Measurements from ENCODE around the gene KIAA0825. TPM values are rescaled to one million over a fixed set of nuclear protein-coding genes. Genes with fewer than 3 reads are reported as not detected.

The KIAA0825 gene
- total and polyA plus RNA-seq, 2 experiments from 2014 or later: 1.7 to 1.8 TPM

GRCh38 chr5:94199566-94199965, 418.8 kb downstream of the KIAA0825 start:
- Mint-ChIP-seq H3K36me3 (ENCODE audit: low read depth) (peaks cover 7% of the 10 kb centered on the region), H3K4me1 (peaks cover 25% of the 10 kb centered on the region), H3K4me3 (no peak overlapping the region), H3K27me3 (ENCODE audit: insufficient read depth, low read depth, poor library complexity) (peaks cover 6% of the 10 kb centered on the region), H3K9me3 (no peaks in the 10 kb centered on the region; the same call in 2 of the 3 replicates), H3K27ac (no peak overlapping the region)
- peak; percentile 34 for ATAC-seq
- Histone ChIP-seq H3K27me3 (ENCODE audit: insufficient read depth) (no peaks in the 10 kb centered on the region), H2AFZ (no peak overlapping the region), H3K27ac (ENCODE audit: low read depth) (no peak overlapping the region), H3K4me3 (no peak overlapping the region), H3K4me1 (ENCODE audit: insufficient read depth) (no peaks in the 10 kb centered on the region; the same call in 1 of the 2 replicates), H3K36me3 (ENCODE audit: insufficient read depth) (no peaks in the 10 kb centered on the region), H3K79me2 (replicated peaks; ENCODE audit: insufficient read depth) (peaks cover 9% of the 10 kb centered on the region), H3K4me2 (no peak overlapping the region), H4K20me1 (replicated peaks; ENCODE audit: insufficient read depth) (peaks cover 3% of the 10 kb centered on the region), H3K9me2 (ENCODE audit: insufficient read depth) (no peaks in the 10 kb centered on the region), H3F3A (replicated peaks; ENCODE audit: low read depth) (no peaks in the 10 kb centered on the region)
- TF ChIP-seq NANOG (IDR thresholded peaks at IDR 0.05; ENCODE audit: borderline replicate concordance) (no peak), ZNF331 (CRISPR knock-in tag; IDR thresholded peaks at IDR 0.05; ENCODE audit: low read depth) (no peak), EZH2 (IDR thresholded peaks at IDR 0.05; ENCODE audit: low read depth, unreplicated experiment) (no peak), REST (IDR thresholded peaks at IDR 0.05; ENCODE audit: unreplicated experiment) (no peak), ZNF114 (CRISPR knock-in tag; IDR thresholded peaks at IDR 0.05) (no peak), POLR2AphosphoS5 (IDR thresholded peaks at IDR 0.05; ENCODE audit: low read depth) (no peak), CREB1 (CRISPR knock-in tag; IDR thresholded peaks at IDR 0.05; ENCODE audit: low read depth) (no peak), EZH2phosphoT487 (IDR thresholded peaks at IDR 0.05; ENCODE audit: unreplicated experiment) (no peak), ZNF462 (CRISPR knock-in tag; IDR thresholded peaks at IDR 0.05) (no peak), JUNB (IDR thresholded peaks at IDR 0.05; ENCODE audit: unreplicated experiment) (no peak), CTCF (conservative IDR thresholded peaks at IDR 0.05; ENCODE audit: low read depth in 2 of 2) (no peak), STAT1 (IDR thresholded peaks at IDR 0.05; ENCODE audit: unreplicated experiment) (no peak), ETS1 (IDR thresholded peaks at IDR 0.05) (no peak)
- DNase-seq (ENCODE audit: low spot score): no peak

Measured in GM23338 (cell line).